HG03139 (cell line): ENCODE results near the gene SPAG16.
"Not testable (repeated sequence)": the region's sequence is repeated elsewhere in the genome, so short reads cannot be mapped to it uniquely, and the experiment has no call there.

Source experiments
- ATAC-seq: cut with Tn5 transposase; IDR thresholded peaks from one replicate; pipeline ENCODE4 v1.9.1; 2021; ENCODE audit not compliant: unreplicated experiment

SPAG16 gene

DNA sequence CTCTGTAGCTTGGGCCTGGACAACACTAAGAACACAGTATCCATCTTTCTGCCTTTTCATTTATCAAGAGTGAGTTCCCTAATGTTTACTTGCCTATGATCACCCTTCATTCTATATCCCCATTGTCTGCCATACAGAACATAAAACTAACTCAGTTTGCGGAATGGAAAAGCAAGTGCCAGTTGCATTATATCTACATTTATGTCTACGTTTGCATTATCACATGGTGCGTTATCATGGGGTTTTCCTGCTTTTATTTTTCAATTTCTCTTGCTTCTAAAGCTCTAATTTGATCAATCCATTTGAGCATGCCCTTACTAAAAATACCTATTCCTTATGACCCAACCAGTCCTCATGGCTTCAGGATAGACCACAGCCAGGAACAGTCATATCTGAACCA is 704.9 kb downstream of the SPAG16 start:
- ATAC-seq: no peak

DNA sequence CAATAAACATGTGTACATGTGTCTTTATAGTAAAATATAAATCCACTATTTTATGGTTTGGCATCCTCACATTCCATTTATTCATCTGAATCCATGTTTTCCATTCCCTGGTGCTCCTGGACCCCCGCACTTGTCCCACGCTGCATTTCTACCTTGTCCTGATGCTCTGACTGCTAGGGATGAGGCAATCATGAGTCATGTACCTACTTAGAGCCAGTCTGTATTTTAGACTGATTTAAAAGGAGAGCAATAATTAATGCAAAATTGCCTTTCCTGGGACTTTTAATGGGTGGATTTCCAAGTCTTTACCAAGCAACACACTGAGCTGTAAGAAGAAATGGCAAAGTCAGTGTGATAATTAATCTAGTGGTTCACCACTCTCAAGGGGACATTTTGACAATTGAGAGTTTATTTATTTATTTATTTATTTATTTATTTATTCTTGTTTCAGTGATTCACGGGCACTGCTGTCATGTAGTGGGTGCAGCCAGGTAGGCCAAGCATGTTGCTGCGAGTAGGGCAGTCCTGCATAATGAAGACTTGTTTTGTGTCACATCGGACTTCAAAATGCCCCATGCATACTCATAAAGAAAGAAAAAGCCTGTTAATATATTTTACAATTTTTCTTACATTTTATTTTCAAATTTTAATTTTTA is 707.3 kb downstream of the SPAG16 start:
- no peak for ATAC-seq

DNA sequence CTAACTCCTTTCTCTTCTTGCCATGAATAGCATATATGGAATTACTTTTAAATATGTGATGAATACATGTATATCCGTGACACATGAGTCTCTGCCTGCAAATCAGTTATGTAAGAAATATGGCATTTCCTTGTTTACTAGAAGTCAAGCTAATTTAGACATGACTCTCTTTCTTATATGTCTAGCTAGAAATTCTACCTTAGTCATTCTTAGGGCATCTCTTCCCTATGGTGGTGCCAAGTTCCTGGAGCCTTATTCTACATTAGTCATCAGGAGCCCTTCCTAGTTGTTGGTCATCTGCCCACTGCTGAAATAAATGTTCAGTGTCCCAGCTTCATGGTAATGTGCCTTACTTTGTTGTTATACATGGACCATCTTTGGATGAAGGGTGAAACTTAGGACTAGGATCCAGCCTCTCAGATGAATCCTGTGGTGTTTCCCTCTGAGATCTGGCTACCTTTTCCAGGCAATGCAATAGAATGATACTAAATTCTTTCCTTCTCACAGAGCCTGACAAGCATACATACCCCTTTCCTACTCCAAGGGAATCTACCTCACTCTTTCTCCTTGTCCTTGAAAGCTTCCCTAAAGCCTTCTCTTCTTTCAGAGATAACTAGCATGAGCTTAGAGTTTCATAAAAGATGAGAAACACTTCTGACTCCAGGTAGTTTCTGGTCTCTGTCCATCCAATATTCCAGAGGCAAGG is 711.3 kb downstream of the SPAG16 start:
- ATAC-seq: no peak

DNA sequence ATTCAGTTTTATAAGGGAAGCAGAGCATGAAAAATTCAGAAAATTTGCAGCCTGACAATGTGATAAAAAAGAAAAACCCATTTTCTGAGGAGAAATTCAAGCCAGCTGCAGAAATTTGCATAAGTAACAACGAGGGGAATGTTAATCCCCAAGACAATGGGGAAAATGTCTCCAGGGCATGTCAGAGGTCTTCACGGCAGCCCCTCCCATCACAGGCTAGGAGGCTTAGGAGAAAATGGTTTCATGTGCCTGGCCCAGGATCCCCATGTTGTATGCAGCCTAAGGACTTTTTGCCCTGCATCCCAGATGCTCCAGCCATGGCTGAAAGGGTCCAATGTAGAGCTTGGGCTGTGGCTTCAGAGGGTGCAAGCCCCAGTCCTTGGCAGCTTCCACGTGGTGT is 714.7 kb downstream of the SPAG16 start:
- ATAC-seq: not testable (repeated sequence)

DNA sequence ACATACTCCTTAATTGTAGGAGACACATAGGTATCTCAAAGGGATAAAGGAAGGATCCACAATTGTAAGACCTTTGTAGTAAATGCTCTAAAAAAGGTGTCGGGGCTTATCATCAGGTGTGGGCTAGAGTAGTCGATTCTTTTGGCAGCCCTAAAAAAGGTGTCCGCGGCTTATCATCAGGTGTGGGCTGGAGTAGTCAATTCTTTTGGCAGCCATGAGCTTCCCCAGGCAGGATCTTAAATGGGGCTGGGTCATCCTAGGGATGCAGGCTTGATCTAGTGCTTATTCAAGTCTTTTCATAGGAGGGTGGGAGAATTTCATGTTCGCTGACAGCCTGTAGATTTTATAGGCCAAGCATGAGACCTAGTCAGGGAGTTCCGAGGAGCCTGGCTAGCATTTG is 720.2 kb downstream of the SPAG16 start:
- no peak for ATAC-seq

DNA sequence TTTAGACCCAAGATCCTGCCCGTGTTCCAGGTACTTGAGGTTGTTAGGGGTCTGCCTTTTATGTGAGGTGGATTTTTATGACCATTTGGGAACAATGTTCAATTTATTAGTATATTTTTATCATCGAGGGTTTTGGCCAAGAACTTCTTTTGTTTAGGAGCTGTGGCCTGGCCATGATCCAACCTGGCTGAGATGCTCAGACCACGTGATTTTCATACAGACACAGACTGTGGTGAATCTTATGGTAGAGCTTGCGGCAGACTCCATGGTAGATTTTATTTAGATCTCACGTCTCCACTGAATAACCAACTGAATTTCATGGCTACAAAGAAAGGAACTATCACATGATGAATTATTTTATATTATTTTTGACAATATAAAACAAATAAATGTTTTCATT is 721.1 kb downstream of the SPAG16 start:
- ATAC-seq: no peak

DNA sequence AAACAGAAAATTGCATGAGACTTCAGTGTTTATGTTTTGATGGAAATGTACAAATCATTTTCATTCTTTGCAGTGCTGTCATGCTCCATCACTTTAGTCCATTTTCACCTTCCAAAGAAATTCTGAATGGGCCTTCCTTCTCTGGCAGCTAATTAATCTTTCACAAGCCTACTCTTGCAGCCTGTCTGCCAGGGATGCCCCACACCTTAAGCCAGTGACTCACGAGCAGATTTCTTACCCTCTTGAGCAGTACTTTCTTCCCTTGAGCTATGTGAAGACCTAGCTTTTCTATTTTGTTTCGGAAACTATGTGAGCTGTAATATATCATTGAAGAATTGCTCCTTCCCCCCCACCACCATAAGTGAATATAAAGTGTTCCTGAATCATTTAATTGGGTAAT is 722.3 kb downstream of the SPAG16 start:
- ATAC-seq: no peak

DNA sequence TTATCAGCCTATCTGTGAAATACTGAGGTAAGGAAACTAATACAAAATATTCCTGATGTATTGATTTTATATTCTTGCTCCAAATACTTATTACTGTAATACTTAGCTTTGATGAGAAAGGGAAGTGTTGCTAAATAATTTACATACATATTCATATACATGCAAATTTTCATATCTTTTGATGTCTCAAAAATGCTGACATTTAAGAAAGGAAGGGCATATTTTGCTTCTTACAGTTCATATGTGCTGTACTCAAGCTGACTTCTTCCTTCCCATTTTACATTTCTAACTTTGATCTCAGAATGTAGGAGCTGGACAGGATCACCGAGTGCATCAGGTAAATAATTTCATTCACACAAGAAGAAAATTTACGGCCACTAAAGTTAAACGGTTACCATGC is 727.4 kb downstream of the SPAG16 start:
- ATAC-seq: no peak

DNA sequence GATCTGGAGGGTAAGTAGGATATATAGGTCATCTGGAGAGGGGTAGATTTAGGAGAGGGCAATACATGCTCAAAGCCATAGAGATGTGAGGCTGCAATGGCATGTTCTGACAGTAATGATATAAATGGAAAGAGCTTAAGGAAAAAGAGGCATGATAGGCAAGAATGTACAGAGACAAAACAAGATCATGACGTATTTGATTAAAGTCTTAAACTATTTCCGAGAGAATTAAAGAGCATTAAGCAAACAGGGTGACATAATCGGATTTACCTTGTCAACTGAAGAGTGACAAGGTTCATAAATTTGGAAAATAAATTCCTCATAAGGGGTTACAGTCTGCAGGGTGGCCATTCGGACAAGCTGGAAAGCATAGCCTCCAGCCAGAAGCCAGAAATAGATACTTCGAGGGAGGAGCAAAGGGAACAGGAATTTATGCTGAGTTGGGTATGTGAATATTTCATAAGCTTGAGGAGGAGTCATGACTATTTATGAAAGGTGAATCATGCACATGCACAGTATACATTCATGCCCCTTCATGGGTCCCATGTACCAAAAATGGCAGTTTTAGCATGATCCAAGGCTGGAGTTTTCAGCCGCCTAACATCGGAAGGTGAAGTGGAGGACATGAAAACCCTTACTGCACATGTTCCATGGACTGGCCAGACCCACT is 730.4 kb downstream of the SPAG16 start:
- ATAC-seq: no peak

DNA sequence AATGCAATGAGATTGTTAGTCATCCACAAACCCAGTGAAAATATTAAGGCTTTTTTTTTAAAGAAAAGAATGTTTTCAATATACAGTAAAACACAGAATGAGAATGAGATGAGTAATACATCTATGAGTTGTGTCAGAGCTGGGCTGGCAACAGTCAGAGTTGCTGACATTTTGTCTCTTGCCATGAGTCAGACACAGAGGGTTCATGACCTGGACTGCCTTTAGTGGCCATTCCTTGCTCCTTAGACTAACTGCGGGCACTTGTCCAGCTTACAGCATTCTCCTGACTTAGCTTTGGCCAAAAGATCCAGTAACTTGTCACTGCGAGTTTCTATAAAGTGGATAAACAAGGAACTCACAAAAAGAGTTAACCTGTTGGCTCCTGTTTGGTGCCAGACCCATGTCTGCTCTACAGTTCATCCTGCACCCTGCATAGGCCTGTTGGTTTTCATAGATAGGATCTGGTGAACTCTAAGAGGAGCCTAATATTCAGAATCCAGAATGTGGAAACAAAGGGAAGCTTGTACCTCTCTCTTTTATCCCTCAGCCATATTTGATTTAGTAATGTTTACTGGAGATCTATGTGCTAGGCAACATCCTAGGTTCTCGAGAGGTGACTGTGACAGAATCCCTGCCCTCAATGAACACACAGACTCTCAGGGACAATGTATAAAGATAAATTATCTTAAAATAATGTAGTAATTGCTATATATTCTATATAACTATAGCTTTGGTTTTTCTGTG is 735.1 kb downstream of the SPAG16 start:
- no peak for ATAC-seq

DNA sequence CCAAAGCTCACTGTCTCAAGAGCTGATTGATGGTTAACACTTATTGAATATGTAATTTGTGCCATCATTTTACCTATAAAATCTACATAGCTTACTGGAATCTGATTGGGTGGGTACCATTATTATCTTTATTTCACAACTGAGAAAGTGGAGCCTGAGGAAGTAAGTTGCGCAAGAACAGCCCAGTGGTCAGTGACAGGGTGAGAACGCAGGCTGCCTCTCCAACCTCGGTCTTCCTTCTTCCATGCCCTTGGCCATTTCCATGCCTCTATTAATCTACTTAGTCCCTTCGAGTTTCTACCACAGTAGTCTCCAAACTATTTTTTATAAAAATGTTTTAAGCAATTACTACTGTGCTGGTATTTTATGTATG is 735.7 kb downstream of the SPAG16 start:
- ATAC-seq: no peak

DNA sequence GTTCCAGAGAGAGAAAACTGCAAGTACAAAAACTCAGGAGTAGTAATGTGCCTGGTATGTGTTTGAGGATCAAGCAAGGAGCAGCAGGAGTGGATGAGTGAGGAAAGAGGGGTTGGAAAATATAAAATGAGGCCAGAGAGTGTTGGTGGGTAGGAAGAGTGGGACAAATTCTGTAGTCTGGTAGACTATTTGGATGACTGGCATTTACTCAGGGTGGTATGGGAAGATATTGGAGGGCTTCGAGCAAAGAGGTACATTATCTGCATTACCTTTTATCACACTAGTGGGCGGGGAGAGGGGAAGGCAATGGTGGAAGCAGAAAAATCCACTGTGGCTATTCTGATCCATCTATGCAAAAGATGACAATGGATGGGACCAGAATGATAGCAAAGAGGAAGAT is 744.9 kb downstream of the SPAG16 start:
- no peak for ATAC-seq

DNA sequence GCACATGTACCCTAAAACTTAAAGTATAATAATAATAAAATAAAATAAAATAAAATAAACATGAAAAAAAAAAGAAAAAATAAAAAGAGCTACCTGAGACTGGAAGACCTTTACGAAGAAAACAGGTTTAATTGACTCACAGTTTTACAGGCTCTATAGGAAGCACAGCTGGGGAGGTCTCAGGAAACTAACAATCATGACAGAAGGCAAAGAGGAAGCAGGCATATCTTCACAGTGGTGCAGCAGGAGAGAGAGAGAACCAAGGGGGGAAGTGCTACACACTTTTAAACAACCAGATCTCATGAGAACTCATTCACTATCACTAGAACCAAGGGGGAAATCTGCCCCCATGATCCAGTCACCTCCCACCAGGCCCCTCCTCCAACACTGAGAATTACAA is 747.3 kb downstream of the SPAG16 start:
- ATAC-seq: no peak

DNA sequence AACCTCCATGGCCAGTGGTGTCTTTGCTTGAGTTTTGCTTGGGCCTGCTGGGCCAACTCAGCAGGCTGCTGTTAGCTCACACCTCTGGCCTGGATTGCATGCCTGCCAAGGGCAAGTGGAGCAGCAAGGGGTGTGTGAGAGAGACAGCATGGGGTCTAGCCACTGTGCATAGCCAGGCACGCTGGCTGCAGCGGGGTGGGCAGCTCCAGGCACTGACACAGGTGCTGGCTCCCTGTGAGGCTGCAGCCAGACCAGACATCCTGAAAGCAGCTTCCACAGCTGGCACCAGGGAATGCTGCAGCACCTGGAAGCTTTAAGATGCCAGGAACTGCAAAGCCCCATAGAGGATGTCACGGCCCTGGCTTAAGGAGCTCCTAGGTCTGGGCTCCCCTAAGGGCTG is 750.2 kb downstream of the SPAG16 start:
- no peak for ATAC-seq

DNA sequence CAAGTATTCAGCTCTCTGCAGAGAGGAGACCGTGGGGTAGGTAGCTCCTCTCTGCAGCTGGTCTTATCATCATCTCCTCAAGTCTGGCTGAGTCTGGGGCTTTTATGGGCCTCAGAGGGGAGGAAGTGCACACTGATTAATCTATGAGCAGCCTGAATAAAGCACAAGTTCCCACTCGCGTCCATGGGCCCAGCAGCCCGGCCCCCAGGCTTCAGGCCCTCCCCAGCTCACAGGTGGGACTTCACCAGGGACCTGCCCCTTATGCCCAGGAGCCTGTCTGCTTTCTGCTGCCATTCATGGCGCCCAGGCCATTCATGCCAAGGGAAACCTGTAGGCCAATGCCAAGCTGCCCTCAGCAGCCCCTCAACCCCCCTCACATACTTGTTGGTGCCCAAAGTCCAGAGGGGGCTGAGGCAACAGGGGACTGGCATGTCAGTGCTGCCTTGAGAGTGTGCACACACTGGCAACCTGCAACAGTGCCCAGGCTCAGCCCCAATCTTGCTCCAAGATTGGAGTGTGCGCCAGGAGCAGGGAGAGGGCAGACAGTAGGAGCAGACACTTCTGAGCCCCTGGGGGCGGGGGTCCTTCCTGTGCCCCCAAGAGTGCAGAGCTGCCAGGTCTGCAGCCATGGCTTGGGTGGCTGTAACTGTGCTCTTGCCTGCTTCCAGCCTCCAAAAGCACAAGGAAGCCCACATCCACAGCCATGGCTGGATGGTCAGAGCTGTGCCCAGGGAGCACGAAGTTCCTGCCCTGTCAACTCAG is 751.0 kb downstream of the SPAG16 start:
- no peak for ATAC-seq

DNA sequence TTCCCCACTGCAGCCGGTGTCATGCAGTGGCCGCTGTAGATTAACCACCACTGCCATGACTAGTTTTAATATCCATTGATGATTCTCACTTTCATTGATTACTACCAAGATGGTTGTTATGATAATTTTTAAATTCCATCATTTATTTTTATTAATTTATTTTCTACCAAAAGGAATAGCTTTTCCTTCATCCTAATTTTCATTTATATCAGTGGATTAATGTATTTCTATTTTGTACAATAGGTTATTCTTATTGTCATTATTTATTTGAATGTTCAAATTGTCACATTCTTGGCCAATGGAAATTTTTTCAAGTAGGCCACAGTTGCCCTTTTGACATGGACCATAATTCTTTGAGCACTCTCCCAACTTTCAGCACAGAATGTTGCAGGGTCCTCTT is 751.7 kb downstream of the SPAG16 start:
- no peak for ATAC-seq

DNA sequence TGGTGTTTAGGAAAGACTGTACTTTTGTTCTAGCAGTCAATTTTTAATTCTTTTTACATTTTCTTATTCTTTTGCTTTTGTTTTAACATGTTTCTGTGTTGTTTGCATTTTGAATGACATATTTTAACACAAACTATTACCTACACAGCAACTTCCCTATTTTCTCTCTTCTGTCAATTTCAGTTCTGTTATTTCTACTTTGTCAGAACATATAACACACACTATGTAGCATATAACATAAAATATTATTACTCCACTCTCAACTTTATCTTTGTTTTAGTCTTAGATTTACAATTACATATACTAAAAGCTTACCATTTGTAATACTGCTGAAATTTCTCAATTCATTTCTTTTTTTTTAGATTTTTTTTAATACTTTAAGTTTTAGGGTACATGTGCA is 753.9 kb downstream of the SPAG16 start:
- ATAC-seq: no peak

DNA sequence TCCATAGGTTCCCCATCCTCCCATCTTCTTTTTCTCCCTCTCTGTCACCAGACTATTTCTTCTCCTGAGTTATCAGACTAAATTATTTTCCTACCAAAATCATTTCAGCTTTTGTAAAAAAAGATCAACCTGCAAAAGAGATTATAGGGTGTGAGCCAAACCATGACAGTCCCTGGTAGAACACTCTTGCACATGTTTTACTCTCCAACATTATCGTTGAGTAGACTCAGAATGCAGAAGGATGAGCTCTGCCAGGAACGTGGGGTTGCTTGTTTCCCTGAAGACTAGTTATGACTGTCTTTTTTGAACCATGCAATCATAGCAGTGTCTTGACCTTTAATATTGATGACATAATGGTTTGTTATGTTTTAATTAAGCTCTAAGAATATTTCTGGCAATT is 766.5 kb downstream of the SPAG16 start:
- ATAC-seq: no peak

DNA sequence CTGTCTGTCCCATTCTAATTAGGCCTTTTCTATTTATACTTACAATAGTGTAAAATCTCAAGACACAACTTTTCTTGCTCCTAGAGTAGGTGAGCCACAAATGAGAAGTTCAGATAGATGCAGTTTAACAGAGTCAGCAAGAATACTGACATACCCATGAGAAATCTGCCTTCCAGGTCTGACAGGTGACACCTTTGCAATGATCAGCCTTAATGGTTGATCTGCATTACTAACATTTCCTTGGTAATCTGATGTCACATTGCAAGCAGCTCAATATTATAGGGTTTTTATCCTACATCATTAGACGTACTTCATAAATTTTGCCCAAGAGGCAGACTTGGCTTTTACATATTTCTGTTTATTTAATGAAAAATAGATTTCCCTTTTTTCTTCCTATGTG is 767.3 kb downstream of the SPAG16 start:
- ATAC-seq: no peak

DNA sequence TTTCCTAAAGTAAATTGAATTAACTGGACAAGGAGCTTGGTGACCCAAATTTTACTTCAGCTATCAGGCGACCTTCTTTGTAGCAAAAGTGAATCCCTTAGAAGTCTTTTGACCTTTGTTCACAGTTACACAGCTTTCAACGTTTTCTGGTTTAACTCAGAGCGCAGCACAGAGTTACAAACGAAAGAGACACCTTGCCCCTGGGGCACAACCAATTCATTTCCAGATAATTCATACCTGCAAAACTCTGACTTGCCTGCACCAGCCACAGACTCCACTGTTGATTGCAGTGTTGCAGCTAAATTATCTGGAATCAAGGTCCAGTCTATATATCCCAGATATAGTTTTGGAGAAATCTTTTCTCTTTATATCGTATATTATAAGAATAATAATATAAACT is 768.0 kb downstream of the SPAG16 start:
- no peak for ATAC-seq

DNA sequence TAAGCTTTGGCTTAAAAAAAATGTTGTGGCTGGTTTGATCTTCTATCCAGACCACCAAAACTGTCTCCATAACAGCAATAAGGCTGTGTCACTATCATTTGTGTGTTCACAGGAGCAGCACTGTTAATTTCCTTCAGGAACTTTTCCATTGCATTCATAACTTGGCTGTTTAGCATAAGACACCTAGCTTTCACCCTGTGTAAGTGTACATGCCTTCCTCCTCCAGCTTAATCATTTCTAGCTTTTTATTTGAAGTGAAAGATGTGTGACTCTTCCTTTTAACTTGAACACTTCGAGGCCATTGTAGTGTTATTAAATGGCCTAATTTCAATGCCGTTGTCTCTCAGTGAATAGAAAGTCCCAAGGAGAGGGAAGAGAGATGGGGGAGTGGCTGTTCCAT is 773.7 kb downstream of the SPAG16 start:
- ATAC-seq: no peak
